GM03348 (cell line): ENCODE measurements around the gene GAB3.
A peak's percentile ranks its signal among the peaks of the same experiment; 100 is the strongest.

Experiments
- DNase-seq: peaks from one replicate; pipeline ENCODE4 v3.0.0; 2012; ENCODE audit warnings: low spot score

Gene GAB3

DNA sequence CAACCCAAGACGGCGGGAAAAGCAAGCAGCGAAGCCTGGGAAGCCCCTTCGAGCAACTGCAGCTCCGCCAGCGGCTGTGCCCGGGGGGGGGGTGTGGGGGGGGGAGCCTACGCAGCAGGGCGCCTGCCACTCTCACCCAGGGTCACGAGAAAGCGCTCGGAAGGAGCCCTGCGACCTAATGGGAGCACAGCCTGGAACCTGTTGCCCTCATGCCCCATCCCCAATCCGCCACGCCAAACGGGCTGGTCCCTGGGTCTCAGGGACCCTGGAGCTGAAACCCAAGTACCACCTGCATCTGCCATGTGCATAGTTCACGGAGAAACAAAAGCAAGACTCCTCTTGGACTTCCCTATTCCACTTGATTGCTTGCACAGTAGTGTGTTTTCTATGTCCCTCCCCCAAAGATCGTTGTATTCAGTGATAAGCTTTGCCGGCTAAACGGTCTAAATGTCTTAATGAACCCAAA, 359 bp upstream of the GAB3 start:
- DNase-seq: no peak

DNA sequence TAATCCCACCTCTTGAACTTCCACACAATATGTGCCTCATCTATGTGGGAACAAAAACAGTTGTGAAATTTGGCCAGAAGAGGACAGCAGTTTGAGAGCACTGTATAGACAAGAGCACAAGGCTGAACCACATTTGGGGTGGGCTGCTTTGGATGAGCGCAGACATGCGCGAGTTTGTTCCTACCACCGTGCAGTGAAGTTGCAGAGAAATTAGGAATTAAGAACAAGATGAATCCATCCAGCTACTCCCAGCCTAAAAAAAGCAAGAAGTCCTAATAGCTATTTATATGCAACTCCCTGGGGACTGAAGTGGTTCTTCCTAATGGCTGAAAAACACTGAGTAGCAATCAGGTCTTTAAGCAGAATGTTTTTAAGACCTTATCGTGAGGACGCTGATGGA, 1.0 kb downstream of the GAB3 start:
- no peak for DNase-seq

DNA sequence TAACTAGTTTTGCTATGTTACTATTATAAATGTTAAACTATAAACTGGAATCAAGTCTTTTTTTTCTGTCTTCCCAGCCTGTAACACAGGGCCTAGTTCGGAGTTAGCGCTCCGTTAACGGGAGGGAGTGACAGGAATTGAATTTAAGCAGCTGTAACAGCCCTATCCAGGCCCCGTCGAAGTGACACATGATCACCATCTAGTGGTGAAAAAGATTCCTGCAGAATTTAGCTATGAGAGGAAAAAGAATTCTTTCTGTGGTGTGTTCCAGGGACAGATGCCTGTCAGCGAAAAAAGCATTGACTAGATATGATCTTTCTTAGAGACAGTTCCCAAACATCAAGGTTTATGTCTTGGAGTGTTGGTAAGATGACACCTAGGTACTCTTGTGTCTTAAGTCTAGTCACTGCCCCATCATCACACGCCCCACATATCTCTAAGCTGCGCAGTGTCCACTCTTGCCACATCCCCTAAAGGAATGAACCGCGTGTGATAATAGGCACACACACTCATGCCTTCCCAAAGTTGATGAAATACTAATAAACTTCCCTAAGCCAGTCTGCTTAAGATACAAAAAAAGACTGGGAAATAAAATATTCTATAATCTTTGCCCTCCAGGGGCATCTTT, 2.1 kb downstream of the GAB3 start:
- DNase-seq: peak; percentile 61

DNA sequence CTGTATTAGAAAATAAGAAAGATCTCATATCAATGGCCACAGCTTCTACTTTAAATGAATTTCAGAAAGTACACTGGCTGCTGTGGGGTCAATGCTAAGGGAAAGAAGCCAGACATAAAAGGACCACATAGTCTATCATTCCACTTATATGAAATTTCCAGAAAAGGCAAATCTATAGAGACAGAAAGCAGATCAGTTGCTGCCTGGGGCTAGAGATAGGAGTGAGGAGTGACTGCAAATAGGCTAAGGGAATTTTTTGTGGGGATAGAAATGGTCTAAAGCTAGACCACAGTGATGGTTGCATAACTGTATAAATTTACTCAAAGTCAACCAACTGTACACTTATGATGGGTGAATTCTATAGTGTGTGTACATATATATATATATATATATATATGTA, 8.3 kb downstream of the GAB3 start:
- no peak for DNase-seq

DNA sequence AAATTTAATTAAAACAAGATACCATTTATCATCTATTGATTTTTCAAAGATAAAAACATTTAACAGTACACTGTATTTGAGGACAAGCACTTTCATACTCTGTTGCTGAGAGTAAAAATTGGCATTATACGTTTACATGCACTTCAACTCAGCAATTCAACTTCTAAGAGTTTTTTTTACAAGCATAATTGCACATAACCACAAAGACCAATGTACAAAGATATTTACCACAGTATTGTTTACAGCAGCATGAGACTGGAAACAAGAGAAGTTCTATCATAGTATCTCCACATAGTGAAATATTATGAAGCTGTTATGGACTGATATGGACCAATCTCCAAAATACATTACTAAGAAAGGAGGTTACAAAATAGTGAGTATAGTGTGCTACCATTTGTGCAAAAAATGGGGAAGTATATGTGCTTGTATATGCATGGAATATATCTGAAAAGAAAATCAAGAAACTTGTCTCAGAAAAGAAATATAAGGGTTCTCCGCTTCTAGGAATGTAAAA, 10.9 kb downstream of the GAB3 start:
- DNase-seq: no peak

DNA sequence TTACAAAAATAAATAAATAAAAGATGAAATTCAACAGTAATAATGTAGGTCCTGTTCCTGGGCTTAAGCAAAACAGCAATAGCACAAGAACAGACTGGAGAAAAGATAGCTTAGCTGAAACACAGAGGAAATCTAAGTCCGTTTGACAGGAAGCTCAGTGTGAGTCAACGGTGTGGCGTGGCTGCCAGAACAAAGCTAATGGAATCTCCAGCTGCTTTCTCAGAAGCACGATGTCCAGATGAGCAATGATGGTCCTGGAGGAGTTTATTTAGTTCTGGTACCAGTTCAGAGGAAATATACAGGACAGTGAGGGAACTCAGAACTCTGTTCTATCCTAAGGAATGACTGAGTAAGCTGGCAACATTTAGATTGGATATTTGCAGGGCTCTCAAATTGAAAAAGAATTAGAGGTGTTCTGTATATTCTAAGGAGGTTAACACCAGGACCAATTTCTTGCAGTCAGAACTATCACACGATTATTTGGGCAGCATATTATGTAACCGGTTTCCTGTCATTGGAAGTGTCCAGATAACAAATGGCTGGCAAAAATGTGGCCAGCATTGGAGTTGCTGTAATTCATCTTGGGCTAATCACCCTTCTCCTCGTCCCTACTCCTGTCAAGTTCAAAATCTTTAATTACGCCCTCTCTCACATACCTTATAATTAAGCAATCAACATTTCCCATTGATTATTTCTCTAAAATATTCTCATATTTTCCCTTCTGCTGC, 12.7 kb downstream of the GAB3 start:
- DNase-seq: peak; percentile 59

DNA sequence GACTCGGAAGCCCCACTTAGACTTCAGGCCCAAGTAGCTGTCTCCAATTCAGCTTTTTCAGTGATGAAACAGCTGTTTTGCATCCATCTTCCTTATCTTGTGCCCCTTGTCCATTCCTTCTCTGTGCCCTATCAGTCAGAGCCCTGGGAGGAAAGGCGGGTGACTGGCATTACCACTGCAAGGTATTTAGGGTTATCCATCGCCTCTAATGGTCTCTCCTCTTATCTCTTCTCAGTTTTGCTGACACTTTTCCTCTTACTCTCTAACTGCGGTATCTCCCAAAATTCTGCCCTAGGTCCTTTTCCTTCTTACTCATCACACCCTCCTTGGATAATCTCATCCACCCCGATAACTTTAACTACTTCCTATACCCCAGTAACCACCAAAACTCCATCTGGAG, 13.7 kb downstream of the GAB3 start:
- DNase-seq: no peak

DNA sequence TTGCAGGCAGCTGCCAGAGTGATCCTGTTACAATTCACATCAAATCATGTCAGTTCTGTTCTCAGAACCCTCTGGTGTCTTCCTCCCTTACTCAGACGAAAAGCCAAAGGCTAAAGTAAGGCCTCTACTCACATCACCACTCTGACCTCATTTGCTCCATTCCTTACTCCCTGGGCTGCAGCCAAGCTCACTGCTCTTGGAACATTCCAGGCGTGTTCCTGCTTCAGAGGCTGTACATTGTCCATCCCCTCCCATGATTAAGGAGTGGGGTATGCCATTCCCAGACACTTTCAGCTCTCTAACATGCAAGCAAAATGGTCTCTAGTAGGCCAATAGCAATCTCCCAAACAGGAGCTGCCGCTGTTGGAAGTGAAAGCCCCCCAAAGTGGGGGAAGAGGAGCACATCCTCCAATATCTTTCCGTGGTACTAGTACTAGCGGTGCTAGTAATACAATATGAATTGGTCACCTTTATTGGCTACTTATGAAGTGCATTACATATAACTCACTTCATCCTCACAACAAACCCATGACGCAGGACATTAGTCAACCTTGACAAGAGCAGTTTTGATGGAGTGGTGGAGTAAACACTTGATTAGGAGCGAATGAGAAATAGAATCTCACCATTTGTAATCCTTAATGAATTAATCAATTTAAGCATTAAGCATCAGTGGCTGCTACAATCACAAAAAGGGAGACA, 15.0 kb downstream of the GAB3 start:
- DNase-seq: peak; percentile 63

DNA sequence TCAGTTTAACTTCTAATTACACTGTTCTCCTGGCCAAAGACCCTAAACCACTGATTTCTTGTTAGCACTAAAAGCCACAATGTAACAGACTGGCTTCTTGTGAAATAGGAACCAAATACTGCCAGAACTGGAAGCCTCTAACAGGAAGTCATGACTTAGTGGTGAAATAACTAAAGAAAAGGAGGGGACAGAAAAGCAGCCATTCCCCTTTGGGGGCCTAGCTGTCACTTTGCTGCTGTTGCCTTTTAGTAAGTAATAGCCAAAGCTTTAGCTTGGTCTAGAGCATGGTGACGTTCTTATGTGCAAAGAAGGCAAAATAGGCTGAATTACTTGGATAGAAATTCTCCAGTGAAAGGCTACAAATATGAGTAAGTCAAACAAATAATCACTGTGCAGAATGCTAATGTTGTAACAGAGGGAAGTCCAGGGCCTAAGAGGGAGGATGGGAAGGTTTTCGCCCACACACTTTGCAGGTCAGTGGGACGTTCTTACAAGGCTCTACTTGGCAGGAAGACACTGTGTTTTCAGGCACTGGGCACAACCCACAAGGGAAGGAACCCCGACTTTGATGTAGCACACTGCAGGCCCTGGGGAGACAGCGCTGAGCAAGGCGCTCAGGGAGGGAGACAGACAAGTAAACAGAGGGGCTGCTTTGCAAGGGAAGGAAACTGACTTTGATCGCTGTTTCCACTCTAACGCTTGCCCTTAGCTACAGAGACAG, 16.7 kb downstream of the GAB3 start:
- peak; percentile 23 for DNase-seq

DNA sequence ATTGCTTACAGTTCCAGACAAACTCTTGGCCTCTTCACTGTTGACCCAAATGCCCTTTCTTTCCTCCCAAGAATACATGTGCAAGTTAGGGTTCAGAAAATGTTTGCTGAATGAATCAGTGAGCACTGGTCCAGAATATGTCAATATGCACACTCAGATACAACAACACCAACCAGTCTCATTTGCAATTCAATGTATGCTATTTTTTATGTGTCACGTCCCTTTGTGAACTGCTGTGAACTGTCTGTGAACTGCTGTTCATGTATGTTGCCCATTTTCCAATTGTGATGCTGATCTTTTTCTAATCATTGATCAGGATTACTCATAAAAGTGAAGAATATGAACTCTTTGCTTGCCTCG, 17.8 kb downstream of the GAB3 start:
- no peak for DNase-seq

DNA sequence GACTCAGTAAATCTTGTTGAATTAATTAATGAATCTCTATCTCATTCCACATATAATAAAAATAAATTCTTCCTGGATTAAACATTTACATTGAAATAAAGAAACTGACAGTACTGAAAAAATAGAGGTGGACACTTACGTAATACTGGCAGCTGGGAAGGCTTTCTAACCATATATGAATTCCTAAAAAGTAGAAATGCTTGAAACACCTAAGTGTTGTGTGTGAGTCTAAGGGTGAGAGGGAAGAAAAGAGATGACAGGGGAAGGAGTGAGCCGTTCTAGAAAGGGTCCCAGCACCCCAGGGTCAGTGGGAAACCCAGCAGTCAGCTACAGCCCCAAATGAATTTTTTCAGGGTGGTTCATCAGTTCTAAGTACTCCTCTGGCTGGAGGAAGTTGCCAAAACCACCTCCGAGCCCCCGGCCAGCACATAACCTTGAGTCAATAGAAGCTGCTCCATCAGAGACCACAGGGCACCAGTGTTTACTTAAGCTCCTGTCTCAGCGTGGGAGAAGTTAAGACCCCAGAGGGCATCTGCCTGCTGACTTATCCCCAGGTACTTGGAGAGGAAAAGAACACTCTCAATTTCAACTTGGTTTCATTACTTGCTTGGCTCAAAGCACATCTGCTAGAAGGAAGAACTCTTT, 18.3 kb downstream of the GAB3 start:
- DNase-seq: no peak

DNA sequence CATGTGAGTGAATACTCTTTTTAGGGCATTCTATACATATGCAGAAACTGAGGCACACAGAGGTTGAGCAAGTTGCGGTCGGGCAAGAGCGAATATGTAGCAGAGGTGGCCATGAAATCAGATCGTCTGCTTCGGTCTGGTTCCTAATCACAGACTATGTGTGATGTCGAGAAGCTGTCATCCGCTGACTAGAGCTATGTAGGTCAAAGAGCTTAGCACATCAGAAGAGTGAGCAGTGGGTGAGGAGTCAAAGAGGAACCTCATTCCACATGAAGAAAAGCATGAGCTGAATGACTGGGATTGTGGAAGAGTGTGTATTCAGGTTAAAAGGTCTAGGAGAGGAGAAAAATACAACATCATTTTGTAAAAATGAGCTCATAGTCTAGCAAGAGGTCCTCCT, 19.0 kb downstream of the GAB3 start:
- DNase-seq: no peak

DNA sequence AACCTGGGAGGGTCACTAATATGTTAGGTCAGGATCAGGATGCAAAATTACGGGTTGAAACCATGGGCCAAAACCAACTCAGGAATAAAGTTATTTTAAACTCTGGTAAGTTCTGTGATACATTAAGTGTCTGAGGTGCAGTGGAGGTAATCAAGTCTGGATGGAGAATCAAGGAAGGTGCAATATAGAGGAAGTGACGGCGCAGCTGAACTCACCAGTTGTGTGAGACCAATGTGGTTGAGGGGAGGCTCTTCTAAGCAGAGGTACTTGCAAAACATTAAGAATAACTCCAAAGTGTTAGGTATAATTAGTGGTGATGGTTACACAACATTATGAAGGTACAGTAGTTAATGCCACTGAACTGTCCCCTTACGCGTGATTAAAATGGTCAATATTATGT, 19.7 kb downstream of the GAB3 start:
- DNase-seq: no peak

DNA sequence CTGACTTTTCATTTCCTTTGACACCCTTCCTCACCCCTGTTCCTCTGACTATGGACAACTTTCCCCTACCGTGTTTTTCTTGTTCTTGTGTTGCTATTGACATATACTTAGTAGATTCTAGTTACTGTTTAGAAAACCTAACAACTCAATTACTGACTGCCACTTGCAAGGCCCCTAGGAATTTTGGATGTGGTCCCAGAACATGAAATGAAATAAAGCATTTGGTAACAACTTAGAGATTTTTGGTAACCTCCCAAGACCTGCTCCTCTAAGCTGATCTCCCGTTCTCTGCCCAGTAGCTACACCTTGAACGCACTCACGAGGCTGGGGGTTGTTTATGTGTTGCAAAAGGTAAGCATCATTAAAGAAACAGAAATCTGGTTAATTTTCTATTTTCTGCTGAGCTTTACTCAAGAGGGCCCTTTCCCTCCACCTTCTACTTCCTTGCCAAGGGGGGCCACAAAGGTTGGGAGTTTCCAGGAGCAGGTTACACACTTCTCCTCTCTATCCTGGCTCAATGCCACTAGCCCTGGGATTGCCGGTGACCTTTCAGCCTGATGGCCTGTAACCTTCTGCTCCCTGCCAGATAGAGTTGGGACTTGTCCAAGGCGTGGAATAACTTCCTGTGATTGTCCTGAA, 20.5 kb downstream of the GAB3 start:
- peak; percentile 27 for DNase-seq

DNA sequence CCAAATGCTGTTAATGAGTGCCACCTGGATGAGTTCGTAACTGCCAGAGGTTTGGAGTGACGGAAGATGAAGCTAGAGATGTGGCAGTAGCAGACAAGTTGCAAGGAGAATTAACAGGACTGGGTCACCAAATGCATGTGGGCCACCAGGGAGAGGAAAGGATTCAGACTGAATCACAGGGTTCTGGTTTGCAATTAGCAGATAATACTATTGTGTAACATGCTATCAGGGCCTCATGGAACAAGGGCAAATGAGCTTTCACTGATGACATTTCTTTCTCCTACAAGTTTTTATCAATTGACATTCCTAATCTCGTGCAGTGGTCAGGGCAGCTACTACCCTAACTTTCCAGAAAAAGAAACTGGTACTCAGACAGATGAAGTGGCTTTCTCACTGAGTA, 21.4 kb downstream of the GAB3 start:
- DNase-seq: no peak

DNA sequence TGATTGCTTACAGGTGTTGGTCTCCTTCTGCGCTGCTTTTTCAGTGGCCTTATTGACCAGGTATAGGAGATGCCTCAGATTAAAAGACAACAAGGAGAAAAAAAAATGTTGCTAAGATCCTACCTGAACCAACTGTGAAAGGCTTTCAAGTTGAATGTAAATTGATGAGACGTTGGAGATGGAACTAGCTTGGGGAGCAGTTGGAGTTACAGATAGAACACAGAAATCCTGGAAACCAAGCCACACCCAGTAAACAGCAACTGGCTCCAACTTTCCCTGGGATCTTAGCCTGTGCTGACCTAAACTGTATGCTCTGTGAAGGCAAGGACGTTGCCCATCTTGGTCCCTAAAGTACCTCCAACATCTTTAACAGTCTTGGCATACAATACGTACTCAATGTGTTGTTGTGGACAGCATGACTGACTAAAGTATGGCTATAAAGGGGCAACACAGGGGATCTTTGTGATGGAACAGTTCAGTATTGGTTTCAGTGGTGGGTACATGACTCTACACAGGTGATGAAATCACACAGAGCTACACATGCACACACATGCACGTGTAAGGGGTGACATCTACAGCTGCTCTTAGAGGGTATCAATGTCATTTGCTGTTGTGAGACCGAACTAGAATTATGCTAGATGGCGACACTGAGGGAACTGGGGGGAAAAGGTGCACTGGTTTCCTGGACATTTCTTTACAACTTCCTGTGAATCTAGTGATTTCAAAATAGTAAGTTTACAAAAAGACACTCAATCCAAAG, 22.3 kb downstream of the GAB3 start:
- DNase-seq: no peak

DNA sequence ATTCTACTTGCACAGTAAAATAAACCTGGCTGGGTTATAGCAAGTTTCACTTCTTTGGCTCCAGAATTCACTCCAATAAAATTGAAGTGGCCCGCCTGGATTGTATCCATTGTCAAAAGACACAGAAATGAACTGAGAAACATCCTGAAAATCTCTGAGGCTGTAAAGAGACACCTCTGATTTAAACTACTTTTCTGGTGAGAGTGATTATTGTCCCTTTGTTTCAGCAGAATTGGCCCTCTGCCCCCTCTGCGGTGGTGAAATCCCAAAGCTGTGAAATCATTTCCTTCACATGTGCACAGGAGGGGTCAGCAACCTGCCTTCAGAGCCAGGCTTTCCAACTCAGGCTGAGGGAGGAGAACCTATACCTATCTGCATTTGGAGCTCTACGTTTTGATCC, 23.0 kb downstream of the GAB3 start:
- peak; percentile 22 for DNase-seq

DNA sequence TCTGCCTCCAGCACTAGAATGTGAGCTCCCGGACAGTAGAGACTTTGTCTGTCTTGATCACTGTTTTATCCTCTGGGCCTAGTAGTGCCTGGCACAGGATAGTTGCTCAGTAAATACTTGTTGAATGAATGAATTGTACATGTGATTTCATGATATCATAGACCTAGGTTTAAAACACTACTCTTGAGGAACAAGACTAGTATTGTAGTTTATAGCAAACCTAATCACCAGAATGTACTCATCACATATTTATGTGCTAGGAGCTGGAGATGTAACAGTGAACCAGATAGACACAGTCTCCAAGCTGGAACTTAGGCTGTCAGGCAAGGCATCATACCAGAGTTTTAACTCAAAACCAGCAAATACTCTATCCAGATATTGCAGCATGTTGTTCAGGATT, 23.5 kb downstream of the GAB3 start:
- no peak for DNase-seq

DNA sequence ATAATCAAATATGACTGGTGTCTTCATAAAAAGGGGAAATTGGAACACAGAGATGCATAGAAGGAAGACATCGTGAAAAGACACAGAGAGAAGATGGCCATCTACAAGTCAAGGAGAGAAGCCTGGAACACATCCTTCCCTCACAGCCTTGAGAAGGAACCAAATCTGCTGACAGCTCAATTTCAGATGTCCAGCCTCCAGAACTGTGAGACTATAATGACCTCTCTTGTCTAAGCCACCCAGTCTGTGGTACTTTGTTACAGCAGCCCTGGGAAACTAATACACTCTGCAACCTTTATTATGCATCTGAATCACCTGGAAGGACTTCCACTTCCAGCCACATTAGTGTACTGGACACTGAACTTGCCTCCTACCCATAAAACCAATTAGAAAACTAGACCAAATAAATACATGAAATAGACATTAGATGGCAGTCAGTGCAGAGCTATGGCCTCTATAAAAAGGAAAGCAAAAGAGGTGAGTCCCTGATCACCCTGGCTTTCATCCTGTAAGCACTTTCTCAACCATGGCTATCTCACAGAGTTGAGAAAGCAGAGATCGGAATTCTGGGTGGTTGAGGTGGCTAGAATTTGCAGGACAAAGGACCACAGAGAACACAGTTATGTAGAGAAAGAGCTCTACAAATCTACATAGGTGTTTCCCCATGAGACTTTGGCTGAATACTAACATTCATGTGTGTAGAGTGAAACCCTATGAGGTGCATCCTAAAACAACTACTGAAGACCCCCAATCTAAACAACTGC, 25.7 kb downstream of the GAB3 start:
- no peak for DNase-seq

DNA sequence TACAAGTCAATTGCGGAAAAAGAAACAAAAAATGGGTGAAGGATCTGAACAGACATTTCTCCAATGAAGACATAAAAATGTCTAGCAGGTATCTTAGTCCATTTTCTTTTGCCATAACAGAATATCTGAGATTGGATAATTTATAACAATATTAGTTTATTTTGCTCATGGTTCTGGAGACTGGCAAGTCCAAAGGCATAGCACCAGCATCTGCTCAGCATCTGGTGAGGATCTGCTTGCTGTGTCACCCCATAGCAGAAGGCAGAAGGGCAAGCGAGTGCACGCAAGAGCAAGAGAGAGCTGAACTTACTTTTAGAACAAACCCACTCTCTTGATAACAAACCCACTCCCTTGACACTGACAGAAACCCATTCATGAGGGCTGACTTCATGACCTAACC, 29.7 kb downstream of the GAB3 start:
- no peak for DNase-seq
